ENCODE measurements around the gene MMP28.

Gene MMP28

GRCh38 chr17:35730400-35731005, 64.9 kb downstream of the MMP28 start:
- no peaks in the 10 kb centered on the region for H3K27me3 ChIP-seq (ENCODE audit: low read length)
- H3K4me3 ChIP-seq (ENCODE audit: insufficient read depth, low read length, poor library complexity, severe bottlenecking): no peak overlapping the region
- H2AFZ ChIP-seq (ENCODE audit: low read depth, low read length, severe bottlenecking): no peak overlapping the region
- no peak overlapping the region for H3K9ac ChIP-seq (ENCODE audit: low read length)
- no peaks in the 10 kb centered on the region for H3K36me3 ChIP-seq (ENCODE audit: low read length)
- no peaks in the 10 kb centered on the region for H3K79me2 ChIP-seq (ENCODE audit: insufficient read depth, low read length)
- no peaks in the 10 kb centered on the region for H3F3A ChIP-seq (ENCODE audit: insufficient read depth)
- no peak for TF ChIP-seq CTCF (IDR thresholded peaks at IDR 0.05; ENCODE audit: insufficient read depth, low read length, poor library complexity, severe bottlenecking)
- no peak for TF ChIP-seq EZH2phosphoT487 (conservative IDR thresholded peaks at IDR 0.05; ENCODE audit: low read length)
- no peaks in the 10 kb centered on the region for H3K9me2 ChIP-seq (replicated peaks; ENCODE audit: insufficient read depth, low read length)
- no peak overlapping the region for H3K27ac ChIP-seq (ENCODE audit: low read depth, low read length)
- no peaks in the 10 kb centered on the region for H4K20me1 ChIP-seq (ENCODE audit: low read depth, low read length)
- H3K4me2 ChIP-seq (ENCODE audit: low read depth, low read length, poor library complexity, severe bottlenecking): no peak overlapping the region
- H3K9me3 ChIP-seq (ENCODE audit: insufficient read depth, low read length): no peaks in the 10 kb centered on the region

- H3K9me3 ChIP-seq (ENCODE audit: insufficient read depth, low read length): no peaks in the 10 kb centered on the region
- no peaks in the 10 kb centered on the region for H4K20me1 ChIP-seq (ENCODE audit: low read depth, low read length)
- no peaks in the 10 kb centered on the region for H3K79me2 ChIP-seq (ENCODE audit: insufficient read depth, low read length)
- no peak overlapping the region for H3K27ac ChIP-seq (ENCODE audit: low read depth, low read length)
- H3K4me3 ChIP-seq (ENCODE audit: insufficient read depth, low read length, poor library complexity, severe bottlenecking): no peak overlapping the region
- H2AFZ ChIP-seq (ENCODE audit: low read depth, low read length, severe bottlenecking): no peak overlapping the region
- H3K9ac ChIP-seq (ENCODE audit: low read length): no peak overlapping the region
- no peak overlapping the region for H3K4me2 ChIP-seq (ENCODE audit: low read depth, low read length, poor library complexity, severe bottlenecking)
- H3K9me2 ChIP-seq (replicated peaks; ENCODE audit: insufficient read depth, low read length): no peaks in the 10 kb centered on the region
- TF ChIP-seq EZH2phosphoT487 (conservative IDR thresholded peaks at IDR 0.05; ENCODE audit: low read length) (no peak), CTCF (IDR thresholded peaks at IDR 0.05; ENCODE audit: insufficient read depth, low read length, poor library complexity, severe bottlenecking) (no peak)
- H3K27me3 ChIP-seq (ENCODE audit: low read length): no peaks in the 10 kb centered on the region
- H3F3A ChIP-seq (ENCODE audit: insufficient read depth): no peaks in the 10 kb centered on the region
- H3K36me3 ChIP-seq (ENCODE audit: low read length): no peaks in the 10 kb centered on the region
These were observed 66.0 kb downstream of the MMP28 start for GRCh38 chr17:35729405-35729833.

- Histone ChIP-seq H3K27me3 (ENCODE audit: low read length) (no peaks in the 10 kb centered on the region), H4K20me1 (ENCODE audit: low read depth, low read length) (no peaks in the 10 kb centered on the region), H3K79me2 (ENCODE audit: insufficient read depth, low read length) (no peaks in the 10 kb centered on the region), H3F3A (ENCODE audit: insufficient read depth) (no peaks in the 10 kb centered on the region), H3K9ac (ENCODE audit: low read length) (no peak overlapping the region), H3K9me2 (replicated peaks; ENCODE audit: insufficient read depth, low read length) (no peaks in the 10 kb centered on the region), H2AFZ (ENCODE audit: low read depth, low read length, severe bottlenecking) (no peak overlapping the region), H3K4me3 (ENCODE audit: insufficient read depth, low read length, poor library complexity, severe bottlenecking) (no peak overlapping the region), H3K36me3 (ENCODE audit: low read length) (no peaks in the 10 kb centered on the region; the same call in 1 of the 2 replicates), H3K27ac (ENCODE audit: low read depth, low read length) (no peak overlapping the region), H3K4me2 (ENCODE audit: low read depth, low read length, poor library complexity, severe bottlenecking) (no peak overlapping the region), H3K9me3 (ENCODE audit: insufficient read depth, low read length) (no peaks in the 10 kb centered on the region)
- TF ChIP-seq CTCF (IDR thresholded peaks at IDR 0.05; ENCODE audit: insufficient read depth, low read length, poor library complexity, severe bottlenecking) (no peak), EZH2phosphoT487 (conservative IDR thresholded peaks at IDR 0.05; ENCODE audit: low read length) (no peak)
These were observed 66.9 kb downstream of the MMP28 start for GRCh38 chr17:35728551-35728950.
